ENCODE data around the gene NUB1.

Gene NUB1

DNA sequence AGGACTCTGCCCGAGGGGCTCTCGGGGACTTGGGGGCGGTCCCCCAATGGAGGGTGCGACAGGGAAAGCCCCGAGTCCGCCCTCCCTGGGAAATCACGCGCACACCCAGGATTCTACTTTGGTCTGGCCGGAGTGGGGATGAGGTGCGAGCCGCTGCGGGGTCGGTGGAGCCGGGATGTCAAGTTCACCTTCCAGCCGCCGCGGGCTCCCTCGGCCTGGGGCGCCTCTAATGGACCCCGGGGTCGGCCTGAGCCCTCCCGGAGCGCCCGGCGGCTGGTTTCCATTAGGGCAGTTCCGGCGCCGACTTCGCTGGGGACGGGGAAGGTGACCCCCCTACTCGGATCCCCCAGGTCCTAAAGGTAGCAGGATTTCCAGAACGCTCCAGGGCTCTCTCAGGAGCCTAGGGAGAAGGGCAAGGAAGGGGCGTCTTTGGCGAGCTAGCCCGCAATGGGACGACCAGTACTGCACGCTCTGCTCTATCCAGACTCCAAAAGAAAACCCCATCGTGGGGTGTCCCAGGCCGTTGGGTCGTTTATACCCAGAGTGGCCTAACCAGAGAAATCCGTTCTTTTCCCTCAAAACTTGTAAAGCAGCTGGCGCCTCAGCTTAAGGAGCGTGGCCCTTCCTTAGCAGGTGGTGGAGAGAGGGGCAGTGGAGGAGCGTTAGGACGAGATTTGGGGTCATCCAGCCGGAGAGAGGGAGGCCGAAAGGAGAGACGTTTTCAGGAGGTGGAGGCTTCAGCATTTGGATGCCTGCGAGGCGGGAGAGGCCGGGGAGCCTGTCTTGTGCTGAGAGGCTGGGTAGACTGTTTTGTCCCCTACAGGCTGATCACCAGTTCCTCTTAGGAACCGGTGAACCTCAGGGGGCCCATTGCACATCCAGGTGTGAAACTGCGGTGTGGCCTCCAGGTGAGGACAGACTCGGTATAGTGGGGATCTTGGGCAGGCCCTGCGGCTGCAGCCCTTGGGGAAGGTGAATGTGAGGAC lies 69.1 kb downstream of the NUB1 start:
- TF ChIP-seq, protein P1, sequence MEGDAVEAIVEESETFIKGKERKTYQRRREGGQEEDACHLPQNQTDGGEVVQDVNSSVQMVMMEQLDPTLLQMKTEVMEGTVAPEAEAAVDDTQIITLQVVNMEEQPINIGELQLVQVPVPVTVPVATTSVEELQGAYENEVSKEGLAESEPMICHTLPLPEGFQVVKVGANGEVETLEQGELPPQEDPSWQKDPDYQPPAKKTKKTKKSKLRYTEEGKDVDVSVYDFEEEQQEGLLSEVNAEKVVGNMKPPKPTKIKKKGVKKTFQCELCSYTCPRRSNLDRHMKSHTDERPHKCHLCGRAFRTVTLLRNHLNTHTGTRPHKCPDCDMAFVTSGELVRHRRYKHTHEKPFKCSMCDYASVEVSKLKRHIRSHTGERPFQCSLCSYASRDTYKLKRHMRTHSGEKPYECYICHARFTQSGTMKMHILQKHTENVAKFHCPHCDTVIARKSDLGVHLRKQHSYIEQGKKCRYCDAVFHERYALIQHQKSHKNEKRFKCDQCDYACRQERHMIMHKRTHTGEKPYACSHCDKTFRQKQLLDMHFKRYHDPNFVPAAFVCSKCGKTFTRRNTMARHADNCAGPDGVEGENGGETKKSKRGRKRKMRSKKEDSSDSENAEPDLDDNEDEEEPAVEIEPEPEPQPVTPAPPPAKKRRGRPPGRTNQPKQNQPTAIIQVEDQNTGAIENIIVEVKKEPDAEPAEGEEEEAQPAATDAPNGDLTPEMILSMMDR (IDR thresholded peaks at IDR 0.05) = no peak
- Histone ChIP-seq H3K27ac (peak overlapping the region; percentile 99), H3K79me2 (no peaks in the 10 kb centered on the region), H2AFZ (peak overlapping the region; percentile 88), H3K4me1 (peaks cover 39% of the 10 kb centered on the region), H3K9me3 (ENCODE audit: control insufficient read depth, low read length) (no peaks in the 10 kb centered on the region), H3K36me3 (ENCODE audit: control insufficient read depth, insufficient read depth, low read length) (no peaks in the 10 kb centered on the region), H3K4me2 (ENCODE audit: low read length) (peak overlapping the region; percentile 94), H3K4me3 (ENCODE audit: low read depth, low read length) (peak overlapping the region; percentile 87), H3K9ac (peak overlapping the region; percentile 99), H3K27me3 (ENCODE audit: control insufficient read depth, insufficient read depth, low read length) (no peaks in the 10 kb centered on the region)

DNA sequence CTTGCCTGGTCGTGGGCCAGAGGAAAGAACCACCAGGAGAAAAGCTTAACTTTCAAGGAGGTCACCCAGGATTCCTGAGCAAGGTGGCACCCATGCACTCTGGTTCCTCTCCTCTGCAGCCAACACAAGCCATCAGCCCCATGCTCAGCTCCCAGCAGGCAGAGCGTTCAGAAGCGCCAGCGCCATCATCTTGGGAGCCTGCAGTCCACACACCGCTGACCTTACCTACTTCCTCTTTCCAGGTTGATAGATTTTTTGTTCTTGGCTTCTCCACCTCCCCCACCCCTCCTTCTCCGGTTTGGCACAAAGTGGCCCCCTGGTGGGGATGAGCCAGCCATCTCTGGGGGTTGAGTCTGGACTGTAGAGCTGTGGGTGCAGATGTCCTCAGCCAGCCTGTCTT lies 69.9 kb downstream of the NUB1 start:
- Histone ChIP-seq H3K9me3 (ENCODE audit: control insufficient read depth, low read length) (no peaks in the 10 kb centered on the region), H3K4me1 (peaks cover 30% of the 10 kb centered on the region), H3K79me2 (no peaks in the 10 kb centered on the region), H2AFZ (peak overlapping the region; percentile 7), H3K9ac (no peak overlapping the region), H3K4me3 (ENCODE audit: low read depth, low read length) (no peak overlapping the region), H3K27me3 (ENCODE audit: control insufficient read depth, insufficient read depth, low read length) (no peaks in the 10 kb centered on the region), H3K4me2 (ENCODE audit: low read length) (no peak overlapping the region), H3K36me3 (ENCODE audit: control insufficient read depth, insufficient read depth, low read length) (no peaks in the 10 kb centered on the region), H3K27ac (peak overlapping the region; percentile 99)
- TF ChIP-seq, protein P1 (IDR thresholded peaks at IDR 0.05) = peak; percentile 30

- Histone ChIP-seq H3K79me2 (no peaks in the 10 kb centered on the region), H3K27me3 (ENCODE audit: control insufficient read depth, insufficient read depth, low read length) (no peaks in the 10 kb centered on the region), H3K9me3 (ENCODE audit: control insufficient read depth, low read length) (no peaks in the 10 kb centered on the region), H3K27ac (peak overlapping the region; percentile 99), H2AFZ (no peak overlapping the region), H3K4me2 (ENCODE audit: low read length) (no peak overlapping the region), H3K4me3 (ENCODE audit: low read depth, low read length) (no peak overlapping the region), H3K9ac (no peak overlapping the region), H3K4me1 (peaks cover 23% of the 10 kb centered on the region), H3K36me3 (ENCODE audit: control insufficient read depth, insufficient read depth, low read length) (no peaks in the 10 kb centered on the region)
- TF ChIP-seq, protein P1 (IDR thresholded peaks at IDR 0.05) = no peak
These were observed 70.7 kb downstream of the NUB1 start for GRCh38 chr7:151412318-151412717.

- no peaks in the 10 kb centered on the region for H3K79me2 ChIP-seq
- H3K9me3 ChIP-seq (ENCODE audit: control insufficient read depth, low read length) = no peaks in the 10 kb centered on the region
- TF ChIP-seq, protein P1 (IDR thresholded peaks at IDR 0.05) = no peak
- H3K36me3 ChIP-seq (ENCODE audit: control insufficient read depth, insufficient read depth, low read length) = no peaks in the 10 kb centered on the region
- no peak overlapping the region for H3K9ac ChIP-seq
- no peak overlapping the region for H2AFZ ChIP-seq
- no peak overlapping the region for H3K27ac ChIP-seq
- no peak overlapping the region for H3K4me3 ChIP-seq (ENCODE audit: low read depth, low read length)
- peaks cover 16% of the 10 kb centered on the region for H3K4me1 ChIP-seq
- H3K27me3 ChIP-seq (ENCODE audit: control insufficient read depth, insufficient read depth, low read length) = no peaks in the 10 kb centered on the region
- no peak overlapping the region for H3K4me2 ChIP-seq (ENCODE audit: low read length)
These were observed 71.6 kb downstream of the NUB1 start for GRCh38 chr7:151413241-151413640.

All from parathyroid adenoma (tissue), 2 donors.